Stimulated activated CD4-positive, alpha-beta T cell treated with anti-CD3 and anti-CD28 coated beads, Interleukin-1b, Interleukin-23, amount 100 ng/mL, for 4 hours (primary cell): ENCODE results near the gene PTPRB.
"Not testable (repeated sequence)": the region's sequence is repeated elsewhere in the genome, so short reads cannot be mapped to it uniquely, and the experiment has no call there.

Source experiments
- DNase-seq, 2 donors: peaks; one replicate each; pipeline ENCODE4 v3.0.0-alpha.2; 2020; ENCODE audit warnings: low read depth in 2 of 2

Gene PTPRB

DNA sequence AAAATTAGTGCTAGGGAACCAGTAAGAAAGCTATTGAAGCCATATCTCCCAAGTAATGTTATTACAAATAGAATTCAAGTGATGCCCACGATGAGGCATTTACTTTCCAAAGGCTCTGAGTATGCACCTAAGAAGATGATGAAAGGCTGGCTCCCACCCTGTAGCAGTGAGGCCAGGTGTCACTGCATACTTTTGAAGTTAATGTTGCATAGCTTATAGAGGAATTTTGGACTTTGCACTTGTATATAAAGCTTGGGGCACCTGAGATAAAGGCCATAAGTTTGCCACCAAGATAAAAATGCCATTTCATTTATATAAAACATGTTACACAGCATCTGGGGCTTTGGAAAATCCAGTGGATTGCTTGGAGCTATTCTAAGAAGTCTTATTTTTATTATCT, 96.2 kb downstream of the PTPRB start:
- DNase-seq = no peak

DNA sequence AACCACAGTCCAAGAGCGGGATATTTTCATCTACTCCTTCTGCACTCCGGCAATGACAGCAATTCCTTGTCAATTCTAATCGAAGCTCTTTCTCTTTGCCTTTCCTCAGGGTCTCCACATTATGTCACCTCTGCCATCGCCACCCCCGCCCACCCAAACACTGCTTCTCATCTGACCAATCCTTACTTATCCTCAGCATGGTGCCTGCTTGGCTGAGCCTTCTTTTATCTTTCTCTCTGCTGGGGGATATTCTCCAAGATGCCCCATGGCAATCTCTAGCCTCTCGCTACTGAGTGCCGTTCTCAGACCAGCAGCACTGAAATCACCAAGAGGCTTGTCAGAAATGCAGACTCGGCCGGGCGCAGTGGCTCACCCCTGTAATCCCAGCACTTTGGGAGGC, 100.6 kb downstream of the PTPRB start:
- no peak for DNase-seq

DNA sequence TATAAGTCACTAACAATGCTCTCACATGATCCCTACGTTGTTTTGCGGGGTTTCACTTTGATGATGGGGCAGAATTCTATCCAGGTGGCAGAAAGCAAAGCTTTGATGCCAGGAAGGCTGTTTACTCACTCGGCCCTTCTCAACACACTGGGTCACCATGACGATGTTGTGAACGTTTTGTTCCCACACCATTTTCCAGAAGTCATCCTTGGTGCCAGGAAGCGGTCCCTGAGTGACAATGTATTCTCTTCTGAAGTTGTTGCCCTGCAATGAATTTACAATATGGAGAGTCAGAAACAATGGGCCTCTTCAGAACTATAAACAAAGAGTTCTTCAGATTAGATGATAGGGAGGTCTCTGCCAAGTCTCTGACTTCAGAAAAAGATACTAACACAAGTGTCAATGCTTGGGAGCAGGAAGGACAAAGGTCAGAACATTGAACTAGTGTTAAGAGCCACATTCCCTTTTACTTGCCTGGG, 101.3 kb downstream of the PTPRB start:
- DNase-seq = no peak

DNA sequence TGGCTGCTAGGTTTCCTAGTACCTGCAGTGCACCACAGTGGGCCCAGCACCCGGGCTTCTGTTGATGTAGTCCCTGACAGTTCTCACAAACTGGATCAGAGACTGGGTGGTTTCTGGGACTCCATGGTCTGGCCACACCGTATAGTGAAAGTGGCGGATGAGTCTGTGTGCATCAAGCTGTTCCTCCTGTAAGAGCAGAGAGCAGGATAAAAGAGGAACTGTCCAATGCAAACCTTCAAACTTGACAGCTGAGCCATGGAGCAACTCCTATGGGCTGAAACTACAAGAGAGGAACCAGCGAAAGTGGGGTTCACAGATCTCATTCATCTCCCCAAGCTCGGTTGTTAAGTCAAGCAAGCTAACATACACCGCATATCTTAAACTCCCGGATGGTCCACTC, 102.8 kb downstream of the PTPRB start:
- DNase-seq = no peak

DNA sequence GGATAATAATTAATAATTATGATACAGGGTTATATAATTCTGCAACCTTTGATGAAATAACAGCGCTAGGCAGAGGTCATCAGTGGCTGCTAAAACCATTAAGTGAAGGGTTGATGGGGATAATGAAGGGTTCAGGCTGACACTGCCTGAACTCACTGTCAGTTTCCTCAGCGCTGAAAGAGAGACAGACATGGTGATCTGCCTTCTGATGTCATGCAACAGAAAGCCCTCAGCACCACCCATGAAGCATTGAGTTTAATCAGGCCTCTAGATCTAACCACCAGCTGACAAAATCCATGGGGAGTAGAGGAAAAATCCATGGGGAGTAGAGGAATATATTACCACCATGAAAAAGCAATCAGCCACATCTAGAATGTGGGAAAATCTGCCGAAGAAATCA, 107.6 kb downstream of the PTPRB start:
- no peak for DNase-seq

DNA sequence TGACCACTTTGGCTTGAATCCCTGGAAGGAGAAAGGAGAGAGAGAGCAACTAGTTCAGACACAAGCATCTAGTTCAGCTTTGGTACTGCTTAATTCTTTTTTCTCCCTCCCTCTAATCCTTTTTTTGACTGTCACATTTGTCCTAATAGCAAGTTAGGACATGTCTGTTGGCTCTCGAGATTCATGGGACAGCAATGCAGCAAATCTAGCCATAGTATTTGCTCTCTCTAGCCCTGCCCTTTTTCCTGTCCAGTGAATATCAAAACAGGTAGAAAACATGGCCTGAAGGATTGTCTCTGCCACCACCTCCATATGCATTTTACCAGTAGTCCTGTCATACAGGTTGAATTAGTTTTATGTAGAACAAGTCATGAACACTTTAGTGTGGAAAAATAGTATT, 116.4 kb downstream of the PTPRB start:
- no peak for DNase-seq

DNA sequence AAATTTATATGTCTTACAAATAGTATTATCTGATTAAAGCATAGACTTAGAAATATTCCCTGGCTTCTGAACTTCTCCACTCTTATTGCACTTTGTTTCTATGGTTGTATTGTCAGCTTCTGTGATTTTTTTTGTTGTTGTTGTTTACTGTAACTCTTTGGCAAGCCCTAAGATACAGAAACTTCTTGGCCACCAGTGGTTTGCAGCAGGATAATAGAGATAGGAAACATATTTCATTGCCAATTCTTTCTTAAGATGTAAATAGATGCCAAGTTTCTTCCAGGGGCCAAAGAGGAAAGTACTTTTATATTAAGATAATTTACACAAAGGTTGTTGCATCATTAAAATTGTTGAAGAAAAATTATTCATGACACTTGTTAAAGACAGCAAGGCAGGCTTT, 123.8 kb downstream of the PTPRB start:
- no peak for DNase-seq

DNA sequence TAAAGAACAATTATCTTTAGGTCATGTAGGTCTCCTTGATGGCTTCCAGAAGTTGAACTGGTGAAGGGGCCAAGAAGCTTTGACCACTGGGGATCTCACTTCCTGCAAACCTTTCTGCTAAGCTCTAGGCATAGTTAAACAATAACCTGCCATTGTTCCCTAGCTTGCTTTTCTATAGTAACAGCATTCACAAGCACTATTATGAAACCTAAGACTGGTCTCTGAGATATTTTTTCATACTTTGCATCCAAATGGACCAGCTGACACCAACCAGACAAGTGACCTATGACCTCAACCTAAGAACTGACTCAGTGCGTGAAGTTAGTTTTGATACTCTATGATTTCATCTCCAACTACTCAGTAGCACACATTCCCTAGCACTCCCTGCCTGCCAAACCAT, 129.1 kb downstream of the PTPRB start:
- DNase-seq = no peak

DNA sequence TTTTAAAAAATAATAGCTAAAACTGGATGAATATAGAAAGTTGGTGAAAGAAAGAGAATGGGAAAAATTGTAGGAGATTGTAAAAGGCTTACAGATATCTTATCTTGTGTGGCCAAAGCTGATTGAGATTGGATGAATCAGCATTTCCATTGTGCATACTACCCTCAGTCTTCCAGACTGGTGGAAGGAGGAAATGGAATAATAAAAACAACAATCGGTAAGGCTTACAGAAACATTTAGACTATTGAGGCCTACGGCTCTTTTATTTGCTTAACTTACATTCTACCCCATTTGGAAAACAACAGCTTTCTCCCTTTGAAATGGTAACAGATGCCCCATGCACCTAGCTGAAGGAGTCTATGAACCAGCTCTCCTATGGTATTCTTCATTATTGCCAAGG, 129.8 kb downstream of the PTPRB start:
- no peak for DNase-seq

DNA sequence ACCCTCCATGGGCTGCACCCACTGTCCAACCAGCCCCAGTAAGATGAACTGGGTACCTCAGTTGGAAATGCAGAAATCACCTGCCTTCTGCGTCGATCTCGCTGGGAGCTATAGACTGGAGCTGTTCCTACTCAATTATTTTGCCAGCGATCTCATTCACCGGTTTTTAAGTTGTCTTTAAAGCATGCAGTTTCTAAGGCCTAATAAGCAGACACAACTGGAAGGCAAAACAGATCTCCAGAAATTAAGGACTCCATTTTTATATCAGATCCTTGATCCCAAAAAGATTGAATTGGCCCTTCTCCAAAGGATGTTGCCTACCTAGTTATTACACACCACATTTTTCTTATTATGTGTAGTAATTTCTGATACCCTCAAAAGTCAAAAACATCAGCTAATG, 139.7 kb downstream of the PTPRB start:
- no peak for DNase-seq

DNA sequence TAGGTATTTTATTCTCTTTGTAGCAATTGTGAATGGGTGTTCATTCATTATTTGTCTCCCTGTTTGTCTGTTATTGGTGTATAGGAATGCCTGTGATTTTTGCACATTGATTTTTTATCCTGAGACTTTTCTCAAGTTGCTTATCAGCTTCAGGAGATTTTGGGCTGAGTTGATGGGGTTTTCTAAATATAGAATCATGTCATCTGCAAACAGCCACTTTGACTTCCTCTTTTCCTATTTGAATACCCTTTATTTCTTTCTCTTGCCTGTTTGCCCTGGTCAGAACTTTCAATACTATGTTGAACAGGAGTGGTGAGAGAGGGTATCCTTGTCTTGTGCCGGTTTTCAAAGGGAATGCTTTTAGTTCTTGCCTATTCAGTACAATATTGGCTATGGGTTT, 144.3 kb downstream of the PTPRB start:
- DNase-seq = not testable (repeated sequence)

DNA sequence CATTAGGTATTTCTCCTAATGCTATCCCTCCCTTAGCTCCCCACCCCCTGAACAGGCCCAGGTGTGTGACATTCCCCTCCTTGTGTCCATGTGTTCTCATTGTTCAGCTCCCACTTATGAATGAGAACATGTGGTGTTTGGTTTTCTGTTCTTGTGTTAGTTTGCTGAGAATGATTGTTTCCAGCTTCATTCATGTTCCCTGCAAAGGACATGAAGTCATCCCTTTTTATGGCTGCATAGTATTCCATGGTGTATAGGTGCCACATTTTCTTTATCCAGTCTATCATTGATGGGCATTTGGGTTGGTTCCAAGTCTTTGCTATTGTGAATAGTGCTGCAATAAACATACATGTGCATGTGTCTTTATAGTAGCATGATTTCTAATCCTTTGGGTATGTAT, 146.3 kb downstream of the PTPRB start:
- not testable (repeated sequence) for DNase-seq

DNA sequence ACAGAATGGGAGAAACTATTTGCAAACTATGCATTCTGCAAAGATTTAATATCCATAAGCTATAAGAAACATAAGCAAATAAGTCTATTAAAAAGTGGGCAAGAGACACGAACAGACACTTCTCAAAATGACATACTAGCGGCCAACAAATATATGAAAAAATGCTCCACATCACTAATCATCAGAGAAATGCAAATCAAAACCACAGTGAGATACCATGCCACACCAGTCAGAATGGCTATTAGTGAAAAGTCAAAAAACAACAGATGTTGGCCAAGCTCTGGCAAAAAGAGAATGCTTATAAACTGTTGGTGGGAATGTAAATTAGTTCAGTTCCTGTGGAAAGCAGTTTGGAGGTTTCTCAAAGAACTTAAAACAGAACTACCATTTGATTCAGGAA, 149.8 kb downstream of the PTPRB start:
- DNase-seq = no peak

DNA sequence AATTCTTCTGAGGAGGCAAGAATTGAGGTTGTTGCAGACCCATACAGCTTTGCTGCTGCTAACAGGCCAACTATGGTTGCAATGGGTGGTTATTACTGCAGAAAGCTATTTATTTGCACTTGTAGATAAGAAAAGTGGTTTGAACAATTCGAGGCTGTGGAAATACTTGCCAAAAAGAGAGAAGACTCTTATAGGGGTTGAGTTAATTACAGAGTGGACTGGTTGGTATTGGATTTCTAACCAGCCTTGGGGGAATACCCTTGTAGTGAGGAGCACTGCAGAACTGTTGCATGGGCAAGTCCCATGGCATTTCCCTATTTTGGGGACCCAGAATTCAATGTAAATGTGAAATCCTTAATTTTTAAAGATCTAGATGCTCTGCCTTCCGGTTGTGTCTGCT, 150.6 kb downstream of the PTPRB start:
- no peak for DNase-seq

DNA sequence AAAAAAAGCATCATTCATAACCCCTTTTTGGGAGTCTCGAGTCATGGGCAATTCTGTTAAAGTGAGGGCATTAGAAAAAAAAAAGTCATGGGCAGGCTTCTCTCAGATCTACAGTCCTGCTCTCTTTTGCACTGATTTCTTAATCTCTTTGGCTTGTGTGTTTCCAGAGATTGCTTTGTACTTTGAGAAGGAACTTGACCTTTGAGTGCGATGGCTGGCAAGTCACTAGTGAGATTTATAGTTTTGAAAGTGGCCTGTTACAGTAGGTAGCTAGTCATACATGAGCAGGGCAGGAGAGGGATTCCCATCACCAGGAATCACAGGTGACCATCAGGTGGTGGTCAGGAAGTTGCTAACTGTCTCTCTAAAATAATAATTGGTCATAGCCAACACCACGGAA, 151.5 kb downstream of the PTPRB start:
- DNase-seq = no peak

DNA sequence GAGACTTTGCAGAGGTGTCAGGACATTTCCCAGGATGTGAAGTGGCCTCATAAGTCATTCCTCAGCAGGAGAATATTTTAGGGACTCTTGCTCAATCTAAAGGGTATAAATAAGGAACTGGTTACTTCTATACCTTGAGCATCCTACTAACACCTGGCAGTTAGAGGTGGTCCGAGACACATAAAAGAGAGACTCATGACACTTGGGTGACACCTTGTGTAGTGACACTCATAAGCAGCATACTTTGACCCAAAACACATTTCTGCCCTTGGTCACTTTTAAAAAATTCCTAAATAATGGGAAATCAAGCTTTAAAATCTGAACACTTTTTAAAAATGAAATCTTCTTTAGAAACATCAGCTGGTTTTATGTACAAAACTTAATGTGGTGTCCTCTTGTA, 152.8 kb downstream of the PTPRB start:
- no peak for DNase-seq

DNA sequence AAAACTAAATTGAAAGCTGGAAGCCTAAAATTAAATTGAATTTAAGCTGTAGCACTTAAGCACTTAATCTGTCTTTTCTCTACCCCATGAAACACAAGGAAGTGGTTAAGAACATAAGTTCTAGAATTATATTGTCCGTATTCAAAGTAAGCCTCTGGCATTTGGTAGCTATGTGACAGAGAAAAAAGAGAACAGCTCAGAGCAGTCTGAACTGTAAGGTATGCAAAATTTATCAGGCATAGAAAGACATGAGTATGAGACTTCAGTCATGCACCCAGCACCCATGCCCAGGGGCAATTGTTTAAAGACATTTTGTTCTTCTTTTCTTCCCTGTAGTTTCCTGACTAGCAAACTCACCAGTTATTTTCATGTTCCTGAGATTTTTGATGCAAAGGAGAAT, 154.5 kb downstream of the PTPRB start:
- DNase-seq = no peak

DNA sequence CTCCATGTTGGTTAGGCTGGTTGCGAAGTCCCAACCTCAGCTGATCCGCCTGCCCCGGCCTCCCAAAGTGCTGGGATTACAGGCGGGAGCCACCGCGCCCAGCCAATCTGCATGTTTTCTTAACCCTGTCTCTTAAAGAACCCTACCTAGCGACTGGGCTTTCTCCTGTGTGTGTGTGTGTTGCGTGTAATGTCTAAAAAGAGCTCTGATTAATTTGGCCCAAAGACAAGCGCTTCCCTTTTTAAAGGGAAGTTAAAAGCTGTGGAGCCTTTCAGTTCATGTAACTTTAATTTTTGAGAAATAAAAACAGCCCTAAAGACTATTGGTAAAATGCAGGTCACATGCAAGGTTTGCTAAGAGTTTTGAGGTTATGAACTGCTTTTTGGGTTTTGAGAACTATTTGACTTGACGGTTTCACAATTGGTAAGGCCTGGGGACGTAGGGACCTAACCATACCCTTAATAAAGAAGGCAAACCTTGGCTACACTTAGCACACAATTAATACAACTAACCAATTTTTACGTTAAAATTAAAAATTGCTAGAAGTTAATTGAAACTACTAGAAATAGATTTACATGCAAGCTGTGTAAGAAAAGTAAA, 167.9 kb downstream of the PTPRB start:
- no peak for DNase-seq

DNA sequence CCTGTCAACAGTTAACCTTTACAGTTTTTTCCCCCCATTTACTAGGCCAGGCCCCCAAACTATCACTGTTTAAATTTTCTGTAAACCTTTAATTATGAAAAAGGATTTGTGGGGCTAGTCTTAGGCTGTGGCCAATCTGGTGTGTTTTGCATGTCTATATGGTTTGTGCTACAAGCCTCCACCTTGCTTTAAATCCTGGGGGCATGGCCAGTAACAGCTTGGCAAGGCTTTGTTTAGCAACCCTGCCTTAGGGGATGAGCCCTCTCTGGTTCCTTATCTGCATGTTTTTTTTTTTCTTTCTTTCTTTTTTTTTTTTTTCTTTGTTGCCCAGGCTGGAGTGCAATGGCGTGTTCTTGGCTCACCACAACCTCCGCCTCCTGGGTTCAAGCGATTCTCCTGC, 168.5 kb downstream of the PTPRB start:
- DNase-seq = no peak

DNA sequence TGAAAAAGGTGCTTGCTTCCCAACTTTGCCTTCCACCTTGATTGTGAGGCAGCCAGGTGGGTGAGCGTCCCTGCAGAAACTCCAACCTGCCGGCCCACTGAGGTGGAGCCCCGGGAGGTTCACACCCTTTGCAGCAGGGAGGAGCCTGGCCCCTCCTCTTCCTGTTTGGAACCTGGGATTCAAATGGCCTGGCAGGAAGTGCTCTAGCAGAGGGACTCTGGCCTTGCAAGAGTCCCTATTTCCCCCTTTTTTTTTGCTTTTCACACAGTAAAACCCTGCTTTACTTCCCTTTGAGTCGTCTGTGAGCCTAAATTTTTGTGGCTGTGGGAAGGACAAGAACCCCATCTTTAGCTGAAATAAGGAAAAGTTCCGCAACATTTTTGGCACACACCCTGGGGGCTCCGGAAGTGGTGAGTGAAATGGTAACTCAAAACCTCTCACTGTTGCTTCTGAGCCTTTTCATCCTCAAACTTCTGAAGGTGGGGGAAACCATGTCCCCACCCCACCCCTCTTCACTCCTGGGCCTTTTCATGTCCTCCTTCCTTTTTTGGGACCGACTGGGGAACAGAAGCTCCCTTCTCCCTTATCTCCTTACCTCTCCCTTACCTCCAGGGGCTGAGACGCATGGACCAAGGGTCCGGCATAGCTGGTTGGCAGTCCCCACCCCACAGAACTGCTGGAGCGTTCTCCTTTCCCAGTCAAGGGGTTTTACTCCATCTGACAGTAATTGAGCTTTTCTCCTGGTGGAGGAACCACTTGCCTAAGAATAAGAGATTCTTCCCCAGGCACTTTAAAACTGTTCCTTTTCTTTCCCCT, 169.1 kb downstream of the PTPRB start:
- no peak for DNase-seq

DNA sequence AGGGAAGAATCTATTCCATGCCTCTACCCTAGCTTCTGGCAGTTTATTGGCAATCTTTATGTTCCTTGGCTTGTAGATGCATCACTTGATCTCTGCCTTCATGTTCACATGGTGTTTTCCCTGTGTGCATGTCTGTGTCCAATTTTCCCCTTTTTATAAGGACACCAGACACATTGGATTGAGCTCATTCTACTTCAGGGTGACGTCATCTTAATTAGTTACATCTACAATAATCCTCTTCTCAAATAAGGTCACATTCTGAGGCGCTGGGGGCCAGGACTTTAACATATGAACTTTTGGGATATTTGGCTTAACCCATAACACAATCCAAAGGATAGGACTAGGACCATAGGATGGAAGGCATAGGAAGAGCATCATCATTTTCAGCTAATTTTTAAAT, 169.8 kb downstream of the PTPRB start:
- no peak for DNase-seq

DNA sequence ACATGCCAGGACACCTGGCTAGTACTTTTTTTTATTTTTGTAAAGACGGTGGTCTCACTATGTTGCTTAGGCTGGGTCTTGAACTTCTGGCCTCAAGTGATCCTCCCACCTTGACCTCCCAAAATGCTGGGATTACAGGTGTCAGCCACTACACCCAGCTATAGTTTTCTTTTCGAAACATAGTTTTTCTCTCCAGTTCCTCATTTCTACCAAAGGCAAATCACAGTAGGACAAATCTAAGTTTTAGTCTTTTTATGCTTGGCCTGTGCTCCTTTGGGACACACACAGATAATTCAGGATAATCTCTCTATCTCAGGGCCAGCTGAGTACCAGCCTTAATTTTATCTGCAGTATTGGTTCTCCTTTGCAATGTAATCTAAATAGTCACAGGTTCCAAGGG, 170.5 kb downstream of the PTPRB start:
- DNase-seq = no peak
